ENCODE results near the gene GLDC. TPM values are rescaled to one million over a fixed set of nuclear protein-coding genes. Genes with fewer than 3 reads are reported as not detected.
A peak's percentile ranks its signal among the peaks of the same experiment; 100 is the strongest.

GLDC gene
- total RNA-seq, 6 donors from 2014 or later = 0.60 to 3.1 (median 1.1) TPM; not detected in 2

GRCh38 chr9:6672118-6672517 is 26.6 kb upstream of the GLDC start:
- no peaks in the 10 kb centered on the region for H3K36me3 ChIP-seq
- ATAC-seq (ENCODE audit: low FRiP score in 2 of 2) = no peak
- no peak for DNase-seq
- no peak overlapping the region for H3K4me3 ChIP-seq
- H3K4me1 ChIP-seq = no peaks in the 10 kb centered on the region
- no peak overlapping the region for H3K27ac ChIP-seq
- WGBS, 2 donors = 73 to 79% methylated on average over 3 of the region's 3 CpGs
- no peak for TF ChIP-seq EP300 (IDR thresholded peaks at IDR 0.05)
- H3K9me3 ChIP-seq = no peaks in the 10 kb centered on the region
- H3K27me3 ChIP-seq = no peaks in the 10 kb centered on the region

DNA sequence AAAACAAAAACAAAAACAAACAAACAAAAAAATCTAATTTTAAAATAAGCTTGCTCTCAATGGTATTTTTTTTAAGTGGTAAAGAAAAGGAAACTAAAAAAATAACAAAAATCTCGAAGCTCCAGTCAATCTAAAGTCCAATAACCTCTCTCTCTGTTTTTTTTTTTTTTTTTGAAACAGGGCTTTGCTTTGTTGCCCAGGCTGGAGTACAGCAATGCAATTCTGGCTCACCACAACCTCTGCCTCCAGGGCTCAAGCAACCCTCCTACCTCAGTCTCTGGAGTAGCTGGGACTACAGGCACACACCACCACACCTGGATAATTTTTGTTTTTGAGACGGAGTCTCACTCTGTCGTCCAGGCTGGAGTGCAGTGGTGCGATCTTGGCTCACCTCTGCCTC is 25.9 kb upstream of the GLDC start:
- WGBS, 2 donors = 81 to 86% methylated on average over 4 of the region's 4 CpGs
- DNase-seq (no peak), ATAC-seq (ENCODE audit: low FRiP score in 2 of 2) (no peak)

DNA sequence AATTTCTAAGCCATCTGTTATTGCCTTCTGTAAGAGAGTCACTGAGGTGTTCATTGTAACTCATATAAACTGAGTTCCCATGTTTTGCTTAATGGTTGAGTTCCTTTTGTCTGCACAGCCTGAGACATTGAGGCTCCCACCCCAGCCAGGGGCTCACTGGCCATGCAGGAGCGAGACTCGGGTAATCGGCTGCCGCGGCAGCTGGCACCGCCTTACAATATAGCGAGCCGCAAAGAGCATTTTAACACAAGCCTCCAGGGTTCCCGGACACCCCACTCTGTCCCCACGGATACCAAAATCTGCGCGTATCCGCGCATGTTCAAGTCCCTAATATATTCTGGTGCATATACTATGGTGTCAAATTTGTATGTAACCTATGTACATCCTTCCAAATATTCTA is 24.4 kb upstream of the GLDC start:
- no peaks in the 10 kb centered on the region for H3K36me3 ChIP-seq
- DNase-seq (no peak), ATAC-seq (ENCODE audit: low FRiP score in 2 of 2) (no peak)
- no peaks in the 10 kb centered on the region for H3K27me3 ChIP-seq
- no peak overlapping the region for H3K4me3 ChIP-seq
- TF ChIP-seq CTCF (IDR thresholded peaks at IDR 0.05) (no peak), POLR2AphosphoS5 (IDR thresholded peaks at IDR 0.05) (no peak), EP300 (IDR thresholded peaks at IDR 0.05) (no peak)
- 90 to 96% methylated on average over 14 of the region's 14 CpGs for WGBS, 2 donors
- H3K4me1 ChIP-seq = no peaks in the 10 kb centered on the region
- H3K27ac ChIP-seq = no peak overlapping the region
- no peaks in the 10 kb centered on the region for H3K9me3 ChIP-seq

More for the DNA sequence above, 25.9 kb upstream of the GLDC start:
- Histone ChIP-seq H3K27me3 (no peaks in the 10 kb centered on the region), H3K4me3 (no peak overlapping the region), H3K27ac (no peak overlapping the region), H3K36me3 (no peaks in the 10 kb centered on the region), H3K4me1 (no peaks in the 10 kb centered on the region), H3K9me3 (no peaks in the 10 kb centered on the region)
- TF ChIP-seq CTCF (IDR thresholded peaks at IDR 0.05) = no peak
- no peak for TF ChIP-seq POLR2AphosphoS5 (IDR thresholded peaks at IDR 0.05)
- no peak for TF ChIP-seq EP300 (IDR thresholded peaks at IDR 0.05)
- no peak for TF ChIP-seq POLR2A (IDR thresholded peaks at IDR 0.05)

DNA sequence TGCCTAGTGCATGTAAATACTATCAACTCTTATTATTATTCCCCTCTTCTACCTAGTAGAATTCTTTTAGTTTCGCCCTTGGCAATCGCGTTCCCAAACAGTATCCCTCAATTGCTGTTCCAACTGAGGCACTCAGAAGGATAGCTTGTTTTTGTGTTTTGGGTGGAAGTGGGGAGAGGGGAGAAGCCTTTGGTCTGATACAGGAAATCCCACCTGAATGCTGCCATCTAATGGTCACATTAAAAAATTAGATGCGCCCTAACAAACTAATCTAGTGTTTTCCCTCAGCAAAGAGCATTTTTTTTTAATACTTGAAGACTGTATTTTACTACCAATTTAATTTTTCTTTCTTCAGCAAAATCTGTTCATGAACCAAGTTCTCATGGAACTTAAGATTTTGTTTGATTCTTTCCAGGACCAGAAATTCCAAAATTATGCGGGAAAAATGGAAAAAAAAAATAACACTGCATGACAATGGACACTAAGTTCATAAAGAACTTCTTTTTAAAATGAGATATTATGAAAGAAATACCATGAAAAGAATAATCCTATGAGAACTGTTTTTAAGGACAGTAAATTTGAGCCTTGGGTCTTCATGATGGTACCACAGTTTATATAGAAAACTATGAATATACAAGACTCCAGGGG is 22.2 kb upstream of the GLDC start:
- H3K4me3 ChIP-seq = no peak overlapping the region
- DNase-seq (no peak), ATAC-seq (ENCODE audit: low FRiP score in 2 of 2) (no peak)
- peak in 4 of 6 experiments; percentile 26 to 39 (median 29) for TF ChIP-seq CTCF (IDR thresholded peaks at IDR 0.05)
- no peak for TF ChIP-seq EP300 (IDR thresholded peaks at IDR 0.05)
- no peak for TF ChIP-seq POLR2AphosphoS5 (IDR thresholded peaks at IDR 0.05)
- no peaks in the 10 kb centered on the region for H3K27me3 ChIP-seq
- WGBS, 2 donors = 61 to 65% methylated on average over 5 of the region's 5 CpGs
- H3K27ac ChIP-seq = no peak overlapping the region
- H3K4me1 ChIP-seq = no peaks in the 10 kb centered on the region
- H3K9me3 ChIP-seq = no peaks in the 10 kb centered on the region
- H3K36me3 ChIP-seq = no peaks in the 10 kb centered on the region

DNA sequence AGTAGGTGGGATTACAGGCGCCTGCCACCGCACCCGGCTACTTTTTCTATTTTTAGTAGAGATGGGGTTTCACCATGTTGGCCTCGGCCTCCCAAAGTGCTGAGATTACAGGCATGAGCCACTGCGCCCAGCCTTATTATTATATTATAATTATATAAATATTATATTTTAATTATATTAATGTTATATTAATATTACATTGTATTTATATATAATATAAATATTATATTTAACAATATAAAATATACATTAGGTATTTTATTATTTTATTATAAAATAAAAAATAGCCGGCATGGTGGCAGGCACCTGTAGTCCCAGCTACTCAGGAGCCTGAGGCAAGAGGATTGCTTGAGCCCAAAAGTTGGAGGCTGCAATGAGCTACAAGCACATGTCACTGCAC is 21.6 kb upstream of the GLDC start:
- H3K4me3 ChIP-seq = no peak overlapping the region
- no peaks in the 10 kb centered on the region for H3K36me3 ChIP-seq
- H3K27me3 ChIP-seq = no peaks in the 10 kb centered on the region
- ATAC-seq (ENCODE audit: low FRiP score in 2 of 2) (no peak), DNase-seq (no peak)
- no peaks in the 10 kb centered on the region for H3K9me3 ChIP-seq
- TF ChIP-seq POLR2AphosphoS5 (IDR thresholded peaks at IDR 0.05) = no peak
- no peak for TF ChIP-seq EP300 (IDR thresholded peaks at IDR 0.05)
- no peaks in the 10 kb centered on the region for H3K4me1 ChIP-seq
- WGBS, 2 donors = 95 to 97% methylated on average over 6 of the region's 6 CpGs
- H3K27ac ChIP-seq = no peak overlapping the region

DNA sequence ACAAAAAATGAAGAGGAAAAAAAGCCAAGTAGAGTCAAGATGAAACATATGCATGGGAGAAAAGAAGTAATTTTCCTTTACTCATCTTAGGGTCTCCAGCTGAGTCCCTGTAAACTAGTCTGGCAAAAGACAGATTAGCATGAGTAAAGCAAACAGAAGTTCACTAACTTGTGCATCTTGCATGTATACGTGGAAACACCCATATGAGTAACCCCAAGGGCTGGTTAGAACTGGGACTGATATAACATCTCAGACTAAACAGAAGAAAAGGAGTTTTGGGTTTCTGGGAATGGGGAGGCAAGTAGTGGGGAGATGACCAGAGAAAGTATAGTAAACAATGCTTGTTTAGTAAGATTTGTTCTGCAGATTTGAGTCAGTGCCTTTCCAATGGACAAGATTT is 20.1 kb upstream of the GLDC start:
- TF ChIP-seq CTCF (IDR thresholded peaks at IDR 0.05) = no peak
- no peak for TF ChIP-seq EP300 (IDR thresholded peaks at IDR 0.05)
- TF ChIP-seq POLR2A (IDR thresholded peaks at IDR 0.05) = no peak
- no peak for TF ChIP-seq POLR2AphosphoS5 (IDR thresholded peaks at IDR 0.05)
- H3K4me3 ChIP-seq = no peak overlapping the region
- no peaks in the 10 kb centered on the region for H3K4me1 ChIP-seq
- no peaks in the 10 kb centered on the region for H3K27me3 ChIP-seq
- no peaks in the 10 kb centered on the region for H3K36me3 ChIP-seq
- ATAC-seq (ENCODE audit: low FRiP score in 2 of 2) (no peak), DNase-seq (no peak)
- no peak overlapping the region for H3K27ac ChIP-seq
- WGBS, 2 donors = 72 to 87% methylated on average over 1 of the region's 1 CpG
- H3K9me3 ChIP-seq = no peaks in the 10 kb centered on the region

Measured in upper lobe of left lung (tissue), 6 donors.